22Rv1 (cell line): ENCODE measurements around the gene AHCY.

Experiments
- CTCF ChIP-seq: fragments of 450-650 bp; IDR thresholded peaks from 2 replicates; pipeline ENCODE4 v1.5.1; 2017; ENCODE audit warnings: mild to moderate bottlenecking
- ZFX ChIP-seq: fragments of 450-650 bp; IDR thresholded peaks from 2 replicates; pipeline ENCODE4 v1.6.1; 2017; ENCODE audit warnings: antibody characterized with exemption, borderline replicate concordance

- TF ChIP-seq CTCF (no peak), ZFX (no peak)
These were observed 57.0 kb downstream of the AHCY start for GRCh38 chr20:34246126-34246626.
